ENCODE data around the gene TWSG1.
"Not testable (repeated sequence)": the region's sequence is repeated elsewhere in the genome, so short reads cannot be mapped to it uniquely, and the experiment has no call there.

The TWSG1 gene

GRCh38 chr18:9392726-9393125 lies 58.2 kb downstream of the TWSG1 start:
- DNase-seq (ENCODE audit: low spot score), result no peak

- DNase-seq (ENCODE audit: low spot score), result no peak
Measured at GRCh38 chr18:9394046-9394445, 59.5 kb downstream of the TWSG1 start.

DNA sequence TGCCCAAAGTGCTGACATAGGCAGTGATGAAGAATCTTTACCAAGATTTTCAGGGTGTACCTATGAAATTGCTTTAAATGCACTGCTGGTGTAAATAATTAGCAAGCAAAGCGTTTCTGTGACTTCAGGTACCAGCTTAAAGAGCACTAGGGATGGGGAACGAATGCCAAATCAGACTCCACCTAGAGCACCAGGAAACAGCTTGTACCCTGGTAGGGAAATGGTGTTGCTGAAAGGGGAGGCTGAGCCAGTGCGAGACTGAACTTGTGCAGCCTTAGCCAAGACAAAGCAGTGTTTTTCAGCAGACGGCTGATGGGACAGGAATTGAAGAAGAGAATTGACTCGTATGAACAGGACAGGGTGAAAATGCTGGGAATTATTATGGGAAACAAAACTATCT lies 65.6 kb downstream of the TWSG1 start:
- DNase-seq (ENCODE audit: low spot score), result no peak

DNA sequence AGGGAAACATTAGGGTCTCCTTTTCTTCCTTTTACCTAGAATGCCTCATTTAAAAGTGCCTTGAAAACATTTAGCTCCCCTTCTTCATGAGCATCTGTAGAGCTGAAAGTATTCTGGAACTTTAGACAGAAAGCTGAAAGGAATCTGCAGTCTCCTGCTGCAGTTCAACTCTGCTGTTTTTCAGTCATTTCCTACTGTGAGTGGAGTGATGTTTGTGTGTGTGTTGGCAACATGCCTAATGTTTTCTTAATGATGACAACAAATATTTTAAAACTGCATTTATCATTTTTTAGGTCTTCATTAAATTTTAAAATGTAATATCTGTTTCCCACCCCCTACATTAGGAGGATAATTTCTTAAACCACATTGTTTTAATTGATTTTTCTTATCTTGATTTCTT lies 66.6 kb downstream of the TWSG1 start:
- no peak for DNase-seq (ENCODE audit: low spot score)

GRCh38 chr18:9402358-9403007 lies 67.9 kb downstream of the TWSG1 start:
- not testable (repeated sequence) for DNase-seq (ENCODE audit: low spot score)

DNA sequence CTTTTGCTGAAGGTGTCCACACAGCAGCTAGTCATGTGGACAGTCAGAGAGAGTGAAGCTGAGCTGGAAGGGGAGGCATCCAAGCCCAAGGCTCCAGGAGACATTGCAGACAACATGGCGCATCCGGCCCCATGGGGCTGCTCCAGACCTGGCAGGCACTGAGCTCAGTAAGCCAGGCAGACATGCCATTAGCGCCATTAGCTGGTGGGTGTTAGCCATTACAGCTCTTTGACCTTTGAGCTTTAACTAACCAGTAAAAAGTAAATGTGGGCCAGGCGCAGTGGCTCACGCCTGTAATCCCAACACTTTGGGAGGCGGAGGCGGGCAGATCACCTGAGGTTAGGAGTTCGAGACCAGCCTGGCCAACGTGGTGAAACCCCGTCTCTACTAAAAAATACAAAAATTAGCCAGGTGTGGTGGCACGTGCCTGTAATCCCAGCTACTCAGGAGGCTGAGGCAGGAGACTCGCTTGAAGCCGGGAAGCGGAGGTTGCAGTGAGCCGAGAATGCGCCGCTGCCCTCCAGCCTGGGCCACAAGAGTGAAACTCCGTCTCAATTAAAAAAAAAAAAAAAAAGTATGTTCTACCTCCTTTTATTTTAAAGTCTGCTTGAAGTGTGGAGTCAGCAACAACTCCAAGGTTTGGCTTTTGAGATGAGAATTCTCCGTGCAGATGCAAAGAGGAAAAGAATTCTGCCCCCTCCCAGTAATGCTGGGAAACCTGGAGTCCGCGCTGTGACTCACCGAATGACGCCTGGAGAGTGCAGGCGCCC lies 69.4 kb downstream of the TWSG1 start:
- no peak for DNase-seq (ENCODE audit: low spot score)

DNA sequence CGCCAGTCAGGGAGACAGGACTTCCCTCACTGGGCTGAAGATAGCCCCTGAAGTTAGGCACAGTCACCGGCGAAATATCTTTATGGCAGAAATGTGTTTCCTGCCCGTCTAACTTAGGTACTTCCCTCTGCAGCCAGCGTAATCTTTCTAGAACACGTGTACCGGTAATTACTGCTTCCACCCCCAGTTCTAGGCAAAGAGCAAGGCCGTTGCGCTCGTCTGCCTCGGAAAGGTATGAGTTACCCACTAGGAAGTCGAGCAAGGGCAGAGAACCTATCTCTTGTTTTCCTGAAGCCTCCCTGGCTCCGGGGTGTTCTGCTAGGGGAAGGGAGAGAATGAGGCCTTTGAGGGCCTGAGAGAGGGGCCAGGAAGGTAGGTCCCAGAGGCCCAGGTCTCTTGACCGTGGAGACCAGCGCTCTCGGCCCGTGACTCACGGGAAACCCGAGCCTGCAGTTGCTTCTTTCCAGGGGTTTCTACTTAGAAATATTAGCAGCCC lies 70.0 kb downstream of the TWSG1 start:
- DNase-seq (ENCODE audit: low spot score), result no peak

DNA sequence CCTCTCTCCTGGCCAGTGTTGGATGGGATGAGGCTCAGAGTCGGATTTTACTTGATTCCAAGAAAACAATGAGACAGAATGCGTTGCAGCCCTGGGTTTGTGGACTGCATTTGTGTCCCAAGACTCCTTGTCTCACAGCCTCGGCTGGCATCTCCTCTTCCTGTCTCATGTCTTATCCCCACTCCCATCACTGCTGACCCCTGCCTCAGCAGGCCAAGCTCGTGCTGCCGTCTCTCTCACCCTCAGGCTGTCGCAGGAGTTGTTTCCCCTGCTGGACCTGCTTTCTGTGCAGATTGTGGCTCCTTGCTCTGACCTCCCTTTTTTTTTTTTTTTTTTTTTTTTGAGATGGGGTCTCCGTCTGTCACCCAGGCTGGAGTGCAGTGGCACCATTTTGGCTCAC lies 70.6 kb downstream of the TWSG1 start:
- DNase-seq (ENCODE audit: low spot score), result no peak

- DNase-seq (ENCODE audit: low spot score), result no peak
Measured at GRCh38 chr18:9405977-9406376, 71.4 kb downstream of the TWSG1 start.

DNA sequence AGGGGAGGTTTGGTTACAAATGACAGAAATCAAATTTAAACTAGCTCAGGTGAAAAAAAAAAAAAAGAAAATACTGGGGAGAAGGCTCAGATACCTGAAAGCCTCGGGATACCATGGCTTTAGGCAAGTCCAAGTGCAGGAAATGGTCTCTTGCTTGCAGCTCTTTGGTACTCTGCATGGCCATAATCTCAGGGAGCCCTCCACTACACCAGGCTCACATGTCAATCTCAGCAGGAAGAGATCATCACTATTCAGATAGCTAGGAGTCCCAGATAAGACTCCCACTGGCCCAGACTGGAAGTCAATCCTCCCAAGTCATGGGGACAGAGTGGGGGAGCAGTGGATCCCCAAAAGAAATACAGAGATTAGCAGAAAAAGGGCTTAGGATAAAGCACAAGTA lies 75.9 kb downstream of the TWSG1 start:
- no peak for DNase-seq (ENCODE audit: low spot score)

GRCh38 chr18:9413576-9413975 lies 79.0 kb downstream of the TWSG1 start:
- no peak for DNase-seq (ENCODE audit: low spot score)

DNA sequence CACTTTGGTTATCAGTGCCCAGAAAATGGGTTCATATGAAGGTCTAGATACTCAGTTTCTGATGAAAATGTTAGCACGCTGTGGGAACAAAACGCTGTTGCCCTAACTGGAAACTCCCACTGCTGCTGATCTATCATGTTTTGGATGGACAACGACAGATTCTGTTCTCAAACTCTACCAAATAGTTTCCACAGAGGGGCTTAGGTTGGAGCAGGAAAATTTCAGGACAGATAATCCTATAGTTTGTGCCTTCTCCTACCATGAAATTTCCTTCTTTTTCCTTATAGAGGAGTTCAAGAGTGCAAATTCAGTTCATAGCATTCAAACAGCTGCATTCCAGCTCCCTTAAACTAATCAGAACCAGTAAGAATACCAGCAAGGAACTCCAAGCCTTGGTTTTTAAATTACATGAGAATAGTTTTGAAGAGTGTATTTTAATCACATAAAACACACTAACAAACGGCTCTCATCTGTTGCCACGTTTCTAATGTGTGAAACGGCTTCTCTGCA lies 82.0 kb downstream of the TWSG1 start:
- DNase-seq (ENCODE audit: low spot score), result no peak

DNA sequence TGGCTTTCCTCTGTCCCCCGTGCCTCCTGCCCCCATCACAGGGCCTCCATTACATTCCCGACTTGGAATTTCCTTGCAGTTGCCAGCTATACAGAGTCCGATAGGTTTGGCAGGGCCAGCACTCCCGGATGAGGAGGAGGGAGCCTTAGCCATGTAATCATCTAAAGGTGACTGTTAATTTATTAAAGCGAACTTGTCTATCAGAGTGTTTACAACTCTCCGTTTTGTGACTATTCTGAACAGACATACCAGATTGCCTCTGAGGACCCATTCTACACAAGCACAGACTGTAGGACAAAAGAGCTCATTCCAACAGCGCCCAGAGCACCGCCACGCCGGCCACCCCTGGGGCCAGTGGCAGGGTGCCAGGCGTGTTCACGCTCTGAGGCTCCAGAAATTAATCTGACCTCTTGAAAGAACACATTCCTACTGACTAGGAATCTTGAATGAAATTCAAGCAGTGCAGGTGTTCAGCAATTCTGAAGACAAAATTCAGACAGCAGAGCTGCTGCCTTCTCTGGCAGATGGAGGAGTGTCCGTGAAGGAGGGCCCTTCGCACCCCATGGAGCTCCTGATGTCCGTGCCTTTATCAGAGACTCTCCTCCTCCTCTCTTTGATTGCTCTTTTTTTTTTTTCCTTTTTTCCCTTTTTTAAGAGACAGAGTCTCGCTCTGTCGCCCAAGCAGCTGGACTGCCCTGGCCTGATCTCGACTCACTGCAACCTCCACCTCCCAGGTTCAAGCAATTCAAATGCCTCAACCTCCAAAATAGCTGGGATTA lies 82.7 kb downstream of the TWSG1 start:
- DNase-seq (ENCODE audit: low spot score), result no peak

DNA sequence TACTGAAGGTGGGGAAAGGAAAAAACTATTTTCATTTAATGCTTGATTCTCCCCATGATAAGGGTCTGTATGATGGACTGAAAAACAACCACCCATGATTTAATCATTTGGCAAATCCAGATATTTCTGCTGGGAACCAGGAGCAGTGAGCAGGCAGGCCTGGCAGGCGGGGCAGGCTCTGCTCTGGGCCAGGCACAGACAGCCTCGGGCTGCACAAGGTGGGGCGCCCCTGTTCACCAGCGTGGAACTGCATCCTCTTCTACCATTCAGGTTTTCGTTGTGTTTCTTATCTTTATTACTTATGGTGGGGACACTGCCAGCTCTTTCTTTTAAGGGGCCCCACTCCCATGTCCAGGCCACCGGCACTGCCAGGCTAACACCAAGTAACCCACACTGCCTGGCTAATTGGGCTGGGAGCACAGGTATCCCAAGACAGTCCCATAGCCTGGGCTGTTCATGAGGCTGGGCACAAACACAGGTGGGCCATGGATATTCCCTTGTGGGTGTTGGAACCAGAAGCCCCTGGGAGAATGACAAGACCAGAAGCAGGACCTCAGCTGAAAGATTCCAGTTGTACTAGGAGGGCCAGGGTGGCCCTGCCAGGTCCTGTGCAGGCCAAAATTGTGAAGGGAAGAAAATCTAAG lies 83.6 kb downstream of the TWSG1 start:
- DNase-seq (ENCODE audit: low spot score), result no peak

DNA sequence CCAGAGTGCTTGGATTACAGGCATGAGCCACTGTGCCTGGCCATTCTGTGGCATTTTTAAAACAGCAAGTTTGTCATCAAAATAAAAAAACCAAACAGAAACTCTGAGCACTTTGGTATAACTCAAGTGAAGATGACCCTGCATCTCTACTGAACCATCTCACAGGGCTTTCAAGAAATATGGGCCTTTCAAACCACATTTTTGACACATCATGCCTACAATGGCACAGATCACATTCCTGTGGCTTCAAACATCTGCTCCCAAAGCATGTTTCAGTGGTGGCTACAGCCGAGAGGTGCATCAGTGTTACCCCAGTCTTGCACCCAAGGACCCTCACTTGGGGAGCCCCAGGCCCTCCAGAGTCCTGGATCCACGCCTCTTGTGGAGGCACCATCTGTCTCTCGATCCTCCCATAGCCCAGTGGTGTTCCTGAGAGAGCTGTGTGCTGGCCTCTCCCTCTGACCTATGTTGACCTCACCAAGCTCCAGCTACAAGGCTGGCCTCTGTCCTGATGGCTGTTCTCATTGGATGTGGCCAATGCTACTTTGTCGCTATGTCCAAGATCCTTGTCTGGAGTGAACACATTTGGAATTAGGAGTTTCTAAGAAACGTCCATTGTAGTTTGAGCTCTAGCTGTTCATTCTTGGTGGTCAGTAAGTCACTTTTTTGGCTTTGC lies 85.5 kb downstream of the TWSG1 start:
- no peak for DNase-seq (ENCODE audit: low spot score)

- no peak for DNase-seq (ENCODE audit: low spot score)
Measured at GRCh38 chr18:9421096-9421900, 86.7 kb downstream of the TWSG1 start.

DNA sequence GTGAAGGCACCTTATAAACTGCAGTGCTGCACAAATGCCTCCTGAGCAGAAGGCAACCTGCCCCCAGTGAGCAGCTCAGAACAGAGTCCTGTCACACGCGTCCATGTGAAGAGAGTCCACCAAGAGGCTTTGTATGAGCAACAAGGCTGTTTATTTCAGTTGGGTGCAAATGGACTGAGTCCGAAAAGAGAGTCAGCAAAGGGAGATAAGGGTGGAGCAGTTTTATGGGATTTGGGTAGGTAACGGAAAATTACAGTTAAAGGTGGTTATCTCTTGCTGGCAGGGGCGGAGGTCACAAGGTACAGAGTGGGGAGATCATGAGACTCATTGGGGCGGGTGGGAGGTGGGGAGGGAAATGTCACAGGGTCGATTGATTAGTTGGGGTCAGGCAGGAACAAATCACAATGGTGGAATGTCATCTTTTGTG lies 87.3 kb downstream of the TWSG1 start:
- DNase-seq (ENCODE audit: low spot score), result no peak

DNA sequence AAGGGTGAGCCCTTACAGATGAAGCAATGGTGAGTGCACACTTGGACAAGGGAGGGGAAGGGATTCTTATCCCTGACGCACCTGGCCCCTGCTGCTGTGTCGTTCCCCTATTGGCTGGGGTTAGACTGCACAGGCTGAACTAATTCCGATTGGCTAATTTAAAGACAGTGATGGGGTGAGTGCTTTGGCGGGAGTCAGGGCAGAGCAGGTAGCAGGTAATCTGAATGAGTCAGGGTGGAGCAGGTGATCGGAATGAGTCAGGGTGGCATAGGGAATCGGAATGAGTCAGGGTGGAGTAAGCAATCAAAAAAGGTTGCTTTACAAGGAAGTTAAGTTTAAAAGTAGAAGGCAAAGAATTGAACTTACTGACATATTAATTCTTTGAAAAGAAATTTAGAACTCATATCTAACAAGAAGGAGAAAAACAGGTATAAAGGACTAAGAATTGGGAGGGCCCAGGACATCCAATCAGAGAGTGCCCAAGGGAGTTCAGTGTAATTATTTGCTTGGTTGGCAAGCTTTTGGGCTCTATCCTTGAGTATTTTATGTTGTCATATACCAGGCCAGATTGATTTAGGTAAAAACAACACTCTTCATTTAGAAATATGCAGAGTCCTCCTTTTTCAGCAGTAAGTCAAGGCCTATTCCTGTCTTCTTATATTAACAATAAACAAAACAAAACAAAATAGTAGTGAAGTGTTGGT lies 88.4 kb downstream of the TWSG1 start:
- no peak for DNase-seq (ENCODE audit: low spot score)

- not testable (repeated sequence) for DNase-seq (ENCODE audit: low spot score)
Measured at GRCh38 chr18:9423648-9424047, 89.1 kb downstream of the TWSG1 start.

- DNase-seq (ENCODE audit: low spot score), result not testable (repeated sequence)
Measured at GRCh38 chr18:9424235-9424634, 89.7 kb downstream of the TWSG1 start.

Measured in SW480 (cell line).